Endometrium (tissue), 2 donors: Measurements from ENCODE around the gene TRIML2.

Experiments used
- FAIRE-seq: peaks from 2 replicates; lab custom pipeline; 2012; peaks lifted over from hg19 to GRCh38; lab: Jason Lieb, UNC
- donor health status: control.
- donor health status: control.

The TRIML2 gene, protein sequence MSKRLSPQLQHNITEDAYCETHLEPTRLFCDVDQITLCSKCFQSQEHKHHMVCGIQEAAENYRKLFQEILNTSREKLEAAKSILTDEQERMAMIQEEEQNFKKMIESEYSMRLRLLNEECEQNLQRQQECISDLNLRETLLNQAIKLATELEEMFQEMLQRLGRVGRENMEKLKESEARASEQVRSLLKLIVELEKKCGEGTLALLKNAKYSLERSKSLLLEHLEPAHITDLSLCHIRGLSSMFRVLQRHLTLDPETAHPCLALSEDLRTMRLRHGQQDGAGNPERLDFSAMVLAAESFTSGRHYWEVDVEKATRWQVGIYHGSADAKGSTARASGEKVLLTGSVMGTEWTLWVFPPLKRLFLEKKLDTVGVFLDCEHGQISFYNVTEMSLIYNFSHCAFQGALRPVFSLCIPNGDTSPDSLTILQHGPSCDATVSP

DNA sequence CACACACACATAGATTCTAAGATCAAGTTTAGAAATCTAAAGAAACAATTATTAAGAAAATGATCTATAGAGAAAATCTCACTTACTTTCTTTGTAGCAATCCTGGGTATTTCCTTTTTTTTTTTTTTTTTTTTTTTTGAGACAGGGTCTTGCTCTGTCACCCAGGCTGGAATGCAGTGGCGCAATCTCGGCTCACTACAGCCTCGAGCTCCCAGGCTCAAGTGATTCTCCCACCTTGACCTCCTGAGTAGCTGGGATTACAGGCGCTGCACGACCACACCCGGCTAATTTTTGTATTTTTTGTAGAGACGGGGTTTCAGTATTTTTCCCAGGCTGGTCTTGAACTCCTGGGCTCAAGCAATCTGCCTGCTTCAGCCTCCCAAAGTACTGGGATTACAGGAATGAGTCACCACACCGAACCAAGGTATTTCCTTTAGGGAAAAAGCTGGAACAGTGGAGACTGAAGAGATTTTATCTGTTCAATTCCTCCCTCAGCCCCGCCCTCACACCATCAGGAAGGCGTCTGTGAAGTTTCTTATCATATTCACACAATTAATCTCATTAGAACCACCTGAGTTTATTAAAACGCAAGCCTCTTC lies at the start of gene TRIML2:
TRIML2 (minus strand) TSS at position 447 of the 599 bp plus-strand sequence. CDS start 4,235 bp downstream, outside the sequence.
- FAIRE-seq: no peak

DNA sequence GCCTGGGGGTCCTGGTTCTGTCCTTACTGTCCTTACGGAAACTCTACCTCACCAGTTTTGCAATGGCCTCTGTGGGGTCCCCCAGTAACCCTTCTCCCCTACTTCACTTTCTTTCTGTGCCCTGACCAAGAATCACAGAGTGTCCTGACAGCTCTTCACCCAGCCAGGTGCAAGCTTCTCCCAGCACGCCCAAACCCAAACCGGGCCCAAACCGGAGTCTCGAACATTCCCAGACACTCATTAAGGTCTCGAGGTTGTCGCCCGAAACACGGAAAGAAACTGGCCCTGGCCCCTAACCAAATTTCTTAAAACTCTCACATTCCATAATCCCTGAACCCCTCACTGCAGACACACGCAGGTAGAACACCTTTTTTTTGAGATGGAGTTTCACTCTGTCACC lies 48.9 kb upstream of the TRIML2 start:
- no peak for FAIRE-seq

DNA sequence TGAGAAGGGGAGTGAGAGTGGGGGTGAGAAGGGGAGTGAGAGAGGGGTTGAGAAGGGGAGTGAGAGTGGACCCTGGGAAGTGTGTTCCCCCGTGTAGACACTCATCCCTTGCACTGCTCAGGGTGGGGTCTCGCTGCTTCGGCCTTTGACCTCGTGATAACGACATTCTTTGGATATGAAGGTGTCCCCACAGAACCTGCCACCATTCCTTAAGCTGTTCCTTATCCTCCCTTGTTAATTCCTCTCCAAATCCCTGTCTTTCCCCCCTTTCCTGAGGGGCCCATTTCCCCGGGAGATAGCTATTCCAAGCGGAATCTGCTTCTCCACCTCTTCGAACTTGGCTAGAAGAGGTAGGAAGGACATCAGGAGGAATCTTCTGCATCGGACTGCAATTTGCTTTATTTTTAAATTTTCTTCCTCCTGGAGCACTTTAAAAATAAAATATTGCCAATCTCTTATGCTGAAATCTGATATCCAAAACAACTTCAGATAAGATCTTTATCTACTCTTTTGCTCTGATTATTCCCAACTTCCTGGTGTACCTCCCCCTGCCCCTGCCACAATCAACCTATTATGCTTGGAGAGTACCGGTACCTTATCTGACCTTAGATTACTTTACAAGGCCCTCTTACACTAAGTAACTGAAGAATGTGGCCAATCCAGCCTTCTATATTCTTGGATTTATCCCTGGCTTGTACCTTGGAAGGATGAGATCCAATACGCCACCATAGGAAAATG lies 45.4 kb upstream of the TRIML2 start:
- FAIRE-seq: no peak

DNA sequence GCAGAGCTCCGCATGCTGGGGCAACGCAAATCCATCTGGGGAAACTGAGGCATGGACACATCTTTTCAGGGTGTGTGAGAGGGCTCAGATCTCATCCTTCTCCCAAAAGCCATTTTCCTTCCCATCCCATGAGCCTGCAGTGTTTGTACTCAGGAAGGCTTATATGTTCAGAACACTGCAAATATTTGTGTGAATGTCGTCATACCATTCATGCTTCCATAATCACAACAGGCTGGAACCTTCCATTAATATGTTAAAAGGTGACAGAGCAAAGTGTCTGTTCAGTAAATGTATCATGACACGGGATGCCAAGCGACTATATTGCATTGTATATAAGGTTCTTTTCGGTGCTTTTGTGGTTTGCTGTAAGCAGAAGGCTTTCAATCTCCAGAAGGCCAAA lies 38.4 kb upstream of the TRIML2 start:
- no peak for FAIRE-seq

DNA sequence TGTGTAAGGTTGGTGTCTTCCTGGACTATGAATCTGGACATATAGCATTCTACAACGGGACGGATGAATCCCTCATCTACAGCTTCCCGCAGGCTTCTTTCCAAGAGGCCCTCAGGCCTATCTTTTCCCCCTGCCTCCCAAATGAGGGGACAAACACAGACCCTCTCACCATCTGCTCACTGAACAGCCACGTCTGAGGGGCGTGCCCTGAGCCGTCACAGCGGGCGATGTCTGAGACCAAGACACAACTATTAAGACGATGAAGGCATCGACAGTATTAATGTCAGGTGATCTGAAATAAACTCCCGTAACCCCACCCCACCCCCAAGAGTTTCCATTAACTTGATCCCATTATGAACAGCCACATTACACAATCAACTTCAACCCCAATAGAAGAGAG lies 37.8 kb upstream of the TRIML2 start:
- FAIRE-seq: no peak

DNA sequence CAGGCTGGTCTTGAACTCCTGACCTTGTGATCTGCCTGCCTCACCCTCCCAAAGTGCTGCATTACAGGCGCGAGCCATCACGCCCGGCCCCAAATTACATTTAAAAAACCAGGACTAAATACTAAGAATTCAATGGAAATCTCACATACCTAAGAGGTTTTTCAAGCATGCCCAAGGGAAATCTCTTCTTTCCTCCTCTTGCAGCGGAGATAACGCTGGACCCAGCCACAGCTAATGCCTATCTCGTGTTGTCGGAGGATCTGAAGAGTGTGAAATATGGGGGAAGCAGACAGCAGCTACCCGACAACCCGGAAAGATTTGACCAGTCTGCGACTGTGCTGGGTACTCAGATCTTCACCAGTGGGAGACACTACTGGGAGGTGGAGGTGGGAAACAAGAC lies 37.2 kb upstream of the TRIML2 start:
- FAIRE-seq: no peak

DNA sequence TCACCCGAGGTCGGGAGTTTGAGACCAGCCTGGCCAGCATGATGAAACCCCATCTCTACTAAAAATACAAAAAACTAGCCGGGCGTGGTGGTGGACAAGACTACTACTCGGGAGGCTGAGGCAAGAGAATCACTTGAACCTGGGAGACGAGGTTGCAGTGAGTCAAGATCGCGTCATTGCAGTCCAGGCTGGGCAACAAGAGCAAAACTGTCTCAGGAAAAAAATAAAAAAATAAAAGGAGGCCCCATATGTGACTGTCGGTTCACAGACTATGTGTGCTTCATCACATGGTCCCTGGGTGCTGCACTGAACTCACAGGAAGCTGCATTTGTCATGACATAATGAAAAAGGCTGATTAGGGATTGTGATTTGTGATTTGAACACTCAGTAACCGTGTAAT lies 36.2 kb upstream of the TRIML2 start:
- FAIRE-seq: no peak

DNA sequence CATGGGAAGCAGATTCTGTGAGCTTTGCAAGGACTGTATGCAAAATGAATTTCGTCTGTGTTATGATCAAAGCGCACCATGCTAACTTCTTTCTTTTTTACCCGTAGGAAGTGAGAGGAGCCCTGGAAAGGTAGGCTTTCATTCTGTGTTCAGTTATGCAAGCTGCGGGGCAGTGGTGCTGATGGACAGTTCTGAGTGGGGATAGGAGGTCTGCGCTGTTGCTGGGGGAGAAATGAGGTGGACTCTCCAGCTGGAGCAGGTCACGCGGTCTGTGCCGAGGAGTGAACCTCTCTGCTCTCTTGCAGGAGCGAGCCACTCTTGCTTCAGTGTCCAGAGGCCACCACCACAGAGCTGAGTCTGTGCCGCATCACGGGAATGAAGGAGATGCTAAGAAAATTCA lies 34.3 kb upstream of the TRIML2 start:
- no peak for FAIRE-seq

DNA sequence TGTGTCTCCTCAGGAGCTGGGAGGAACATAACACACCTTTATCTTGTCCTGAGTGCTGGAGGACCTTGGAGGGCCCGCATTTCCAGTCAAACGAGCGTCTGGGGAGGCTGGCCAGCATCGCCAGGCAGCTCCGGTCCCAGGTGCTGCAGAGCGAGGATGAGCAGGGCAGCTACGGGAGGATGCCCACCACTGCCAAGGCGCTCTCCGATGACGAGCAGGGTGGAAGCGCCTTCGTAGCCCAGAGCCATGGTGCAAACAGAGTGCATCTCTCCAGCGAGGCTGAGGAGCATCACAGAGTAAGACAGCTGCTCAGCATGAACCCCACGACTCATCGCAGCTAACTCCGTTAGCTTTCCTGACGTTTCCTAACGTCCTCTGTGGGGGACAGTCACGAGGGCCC lies 30.3 kb upstream of the TRIML2 start:
- no peak for FAIRE-seq

DNA sequence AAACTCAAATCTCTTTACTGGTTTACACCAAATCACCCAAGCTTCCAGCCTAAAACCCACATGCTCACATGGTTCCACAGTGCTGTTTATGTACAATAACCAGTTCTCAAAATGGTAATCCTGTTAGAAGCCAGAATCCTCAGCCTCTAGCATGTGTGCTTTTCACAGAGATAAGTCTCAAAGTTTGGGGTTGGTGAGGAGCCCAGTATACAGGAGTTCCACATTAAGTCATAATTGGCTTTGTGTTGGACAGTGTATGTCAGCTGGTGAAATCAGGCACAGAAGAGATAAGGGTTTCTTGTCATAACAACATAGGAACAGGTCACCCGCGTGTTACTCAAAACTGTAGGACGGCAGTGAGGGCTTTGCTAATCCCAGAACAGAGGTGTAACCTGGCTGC lies 29.7 kb upstream of the TRIML2 start, which contains the start of gene TRIML1:
TRIML1 (plus strand) TSS at position 301 of the 400 bp plus-strand sequence. CDS start 118 bp downstream, outside the sequence.
- no peak for FAIRE-seq

DNA sequence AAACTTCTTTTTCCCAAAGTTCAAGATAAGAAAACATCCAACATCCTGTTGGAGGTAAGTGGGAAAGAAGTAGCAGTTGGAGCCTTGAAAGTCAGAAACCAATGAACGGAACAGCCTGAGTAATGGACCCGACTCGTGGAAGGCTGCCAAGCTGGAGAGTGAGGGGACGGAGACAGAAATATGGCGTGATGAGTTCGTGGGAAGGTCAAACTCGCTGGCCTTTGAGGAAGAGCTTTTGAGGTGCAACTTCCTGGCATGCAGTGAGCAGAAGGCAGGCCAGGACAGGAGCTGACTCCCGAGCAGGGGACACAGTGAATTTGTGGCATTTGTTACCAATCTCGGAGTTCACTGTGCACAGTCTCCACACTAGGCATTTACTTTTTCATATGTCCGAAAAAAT lies 28.8 kb upstream of the TRIML2 start:
- no peak for FAIRE-seq

DNA sequence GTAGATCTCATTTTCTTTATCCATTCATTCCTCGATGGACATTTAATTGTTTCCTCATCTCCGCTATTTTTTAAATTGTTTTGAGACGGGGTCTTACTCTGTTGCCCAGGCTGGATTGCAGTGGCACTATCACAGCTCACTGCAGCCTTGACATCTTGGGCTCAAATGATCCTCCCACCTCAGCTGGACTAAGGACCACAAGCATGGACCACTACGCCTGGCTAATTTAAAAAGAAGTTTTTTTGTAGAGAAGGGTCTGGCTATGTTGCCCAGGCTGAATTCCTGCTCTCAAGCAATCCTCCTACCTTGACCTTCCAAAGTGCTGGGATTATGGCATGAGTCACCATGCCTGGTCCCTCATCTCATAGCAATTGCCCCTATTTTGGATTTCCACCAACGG lies 22.8 kb upstream of the TRIML2 start:
- no peak for FAIRE-seq

DNA sequence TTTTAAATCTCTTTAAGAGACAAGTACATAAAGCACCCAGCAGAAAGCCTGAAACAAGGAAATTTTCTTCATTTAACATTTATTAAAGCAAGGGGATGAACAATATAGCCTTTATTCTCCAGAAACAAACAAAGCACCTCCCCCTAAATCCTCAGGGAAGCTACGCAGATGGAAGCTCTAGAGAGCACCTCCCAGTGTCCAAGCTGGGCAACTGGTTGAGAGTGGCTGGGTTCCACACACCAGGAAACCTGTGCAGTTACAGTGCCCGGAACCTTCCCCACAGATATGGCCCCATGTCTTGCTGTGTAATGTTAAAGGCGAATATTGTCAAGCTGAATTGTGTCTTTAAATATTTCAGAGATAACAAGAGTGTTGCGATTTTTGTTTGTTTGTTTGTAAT lies 21.0 kb upstream of the TRIML2 start:
- FAIRE-seq: no peak

DNA sequence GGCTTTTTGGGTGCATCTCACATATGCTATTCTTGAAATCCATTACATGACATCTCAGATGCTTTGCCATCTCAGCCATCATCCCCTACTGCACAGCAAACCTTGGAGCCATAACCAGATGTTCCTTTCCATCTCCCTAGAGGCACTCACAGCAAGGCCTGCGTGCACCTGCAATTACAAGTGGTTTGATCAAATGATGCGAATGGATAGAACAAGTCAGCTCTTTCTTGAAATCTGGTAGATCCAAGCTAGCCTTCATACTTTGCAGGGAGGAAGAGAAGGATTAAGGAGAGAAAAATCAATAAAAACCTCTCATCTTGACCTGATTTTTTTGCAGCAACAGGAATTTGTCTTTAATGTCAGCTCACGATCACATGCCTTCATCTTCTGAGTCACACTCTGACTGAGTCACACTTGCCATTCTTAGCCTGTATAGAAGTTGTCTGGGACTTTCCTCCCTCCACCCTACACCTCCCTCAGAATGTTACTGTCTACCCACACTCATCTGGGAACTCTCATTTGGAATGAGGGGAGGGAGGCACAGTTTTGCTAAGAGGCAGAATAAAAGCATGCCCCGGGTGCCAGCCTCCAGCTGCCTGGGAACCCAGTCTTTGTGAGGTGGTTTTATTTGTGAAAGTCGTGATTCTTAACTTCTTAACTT lies 17.9 kb upstream of the TRIML2 start:
- FAIRE-seq: no peak

DNA sequence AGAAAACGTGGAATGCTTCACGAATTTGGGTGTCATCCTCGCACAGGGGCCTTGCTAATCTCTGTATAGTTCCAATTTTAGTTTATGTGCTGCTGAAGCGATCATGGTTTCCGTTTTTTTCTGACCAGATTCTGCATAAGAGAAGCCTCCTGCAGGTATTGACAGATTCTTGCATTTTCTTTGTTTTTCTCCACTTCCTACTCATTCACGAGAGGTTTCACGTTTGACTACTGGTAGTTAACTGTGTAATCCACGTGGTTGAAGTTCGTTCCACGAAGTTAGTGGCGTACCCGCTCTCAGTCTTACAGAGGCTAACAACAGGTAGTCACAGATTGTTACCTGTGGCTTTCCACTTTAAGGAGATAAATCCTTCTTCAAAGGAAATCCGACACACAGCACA lies 12.1 kb upstream of the TRIML2 start:
- FAIRE-seq: no peak

DNA sequence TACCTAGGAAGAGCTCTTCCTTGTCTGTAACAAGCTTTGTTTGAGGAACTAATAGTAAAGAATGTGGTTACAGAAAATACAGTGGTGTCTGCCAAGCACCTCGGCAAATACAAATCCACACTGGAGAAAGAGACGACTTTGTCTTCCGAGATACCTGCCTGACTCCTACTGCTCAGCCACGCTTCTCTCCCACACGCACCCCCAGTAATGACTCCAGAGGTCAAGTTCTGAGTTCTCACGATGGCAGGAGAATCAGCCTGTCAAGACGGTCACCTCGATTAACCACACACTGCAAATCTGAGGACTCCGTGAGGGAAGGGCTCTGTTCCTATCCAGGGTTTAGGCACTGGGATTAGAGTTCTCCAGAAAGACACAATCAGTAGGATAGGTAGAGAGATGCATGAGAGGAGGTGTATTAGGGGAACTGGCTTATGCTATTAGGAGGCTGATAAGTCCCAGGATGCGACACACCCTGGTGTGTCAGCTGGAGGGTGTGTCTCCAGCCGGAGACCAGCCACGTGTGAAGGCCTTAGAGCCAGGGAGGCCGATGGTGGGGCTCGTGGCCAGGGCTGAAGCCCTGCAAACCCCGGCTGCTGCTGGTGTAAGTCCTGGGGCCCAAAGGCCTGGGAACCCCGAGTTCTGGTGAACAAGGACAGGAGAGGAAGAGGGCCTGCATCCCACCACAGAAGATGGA lies 8.4 kb upstream of the TRIML2 start:
- FAIRE-seq: no peak

DNA sequence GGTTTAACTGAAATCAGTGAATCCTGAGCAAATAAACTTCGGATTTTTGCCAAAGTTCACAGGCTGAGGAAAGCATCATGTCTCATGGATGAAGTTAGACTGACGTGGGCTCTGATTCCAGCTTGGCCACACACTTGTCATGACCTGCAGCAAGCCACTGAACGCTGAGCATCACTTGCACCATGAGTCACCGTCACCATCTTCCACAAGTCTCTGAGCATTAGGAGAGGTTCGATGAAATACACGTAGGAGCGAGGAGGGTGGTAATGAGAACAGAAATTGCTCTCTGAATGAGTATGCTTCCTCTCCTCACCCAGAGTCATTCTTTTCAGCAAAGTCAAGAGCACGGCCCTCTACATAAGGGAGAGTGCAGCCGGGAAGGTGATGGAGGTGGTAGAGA lies 3.8 kb upstream of the TRIML2 start:
- no peak for FAIRE-seq

DNA sequence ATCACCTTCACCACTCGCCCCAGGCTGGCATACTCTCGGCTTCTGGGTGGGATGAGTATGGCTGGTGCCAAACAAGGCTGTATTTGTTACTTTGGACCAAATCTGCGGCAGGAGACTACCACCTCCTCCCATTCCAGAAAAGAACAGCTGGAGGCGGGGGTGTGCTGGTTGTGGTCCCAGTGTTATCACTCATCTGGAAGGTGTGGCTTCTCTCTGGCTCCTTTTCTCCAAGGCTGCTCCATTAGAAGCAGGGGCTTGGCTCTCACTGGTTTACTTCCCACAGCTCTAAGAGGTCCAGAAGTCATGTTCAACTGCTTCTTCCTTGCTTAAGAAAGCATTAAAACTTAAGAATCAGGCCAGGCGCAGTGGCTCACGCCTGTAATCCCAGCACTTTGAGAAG lies 2.6 kb upstream of the TRIML2 start:
- FAIRE-seq: no peak

DNA sequence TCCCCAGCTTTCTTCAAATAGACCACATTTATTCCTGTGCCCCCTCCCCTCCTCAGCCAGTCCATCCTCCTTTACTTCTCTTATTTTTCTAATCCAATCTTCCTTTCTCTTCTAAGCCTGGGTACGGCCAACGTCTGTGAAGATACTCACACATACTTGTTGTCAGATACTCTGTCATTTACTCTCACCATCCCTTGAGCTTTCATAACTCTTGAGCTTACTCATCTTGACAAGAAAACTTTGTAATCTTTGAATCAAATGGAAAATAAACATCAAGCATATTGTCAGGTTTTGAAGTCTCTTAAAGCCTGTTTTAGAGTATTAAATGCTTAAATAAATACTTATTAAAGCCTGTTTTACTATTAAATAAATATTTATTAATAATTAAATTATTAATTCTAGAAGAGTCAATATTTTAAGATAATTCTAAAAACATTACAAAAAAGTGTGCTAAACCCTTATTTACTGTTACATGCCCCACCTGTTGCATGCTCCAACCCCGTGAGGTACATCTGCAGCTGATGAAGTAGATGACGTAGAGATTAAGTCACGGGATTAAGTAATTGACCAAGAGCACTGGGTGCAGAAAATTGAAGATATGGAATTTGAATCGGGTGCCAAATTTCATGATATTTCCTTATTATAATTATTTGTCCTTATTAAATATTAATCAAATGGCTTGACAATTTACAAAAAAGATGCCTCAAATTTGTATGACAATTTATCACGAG lies 1.5 kb upstream of the TRIML2 start:
- no peak for FAIRE-seq

DNA sequence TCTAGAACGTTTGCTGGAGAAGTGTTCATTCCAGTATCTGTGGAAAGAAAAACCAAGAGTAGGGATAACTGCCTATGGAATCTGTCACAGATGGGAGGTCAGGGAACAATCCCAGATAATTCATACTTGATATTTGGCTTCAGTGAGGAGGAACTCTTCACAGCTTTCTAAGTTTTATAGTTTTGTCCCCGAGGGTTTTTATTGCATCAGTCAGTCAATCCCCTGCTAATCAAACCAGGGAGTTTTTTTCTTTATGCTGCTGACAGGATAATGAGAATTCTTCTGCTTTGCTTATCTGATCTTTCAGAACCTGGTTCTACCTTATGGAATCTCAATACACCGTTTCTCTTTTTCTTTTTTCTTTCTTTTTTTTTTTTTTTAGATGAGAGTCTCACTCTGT lies 633 bp upstream of the TRIML2 start:
- FAIRE-seq: no peak
